SK-N-SH treated with all-trans-retinoic acid at 6 μM for 48 hours (cell line): ENCODE results near the gene SIRPA.

Experiments used
- ATAC-seq: fragments of 200-7000 bp; cut with Tn5 transposase; 3 replicates; pipeline ENCODE4 v1.9.1; 2020; ENCODE audit warnings: mild to moderate bottlenecking, moderate library complexity
- ARNTL ChIP-seq: fragments of 450-650 bp; formaldehyde crosslinking; IDR thresholded peaks from 2 replicates; pipeline ENCODE4 v1.5.0; 2020; ENCODE audit warnings: low read depth, mild to moderate bottlenecking, moderate library complexity, borderline replicate concordance
- BACH2 ChIP-seq: fragments of 250-450 bp; sonication (Bioruptor Pico); IDR thresholded peaks from 2 replicates; pipeline ENCODE4 v1.9.0; 2021; ENCODE audit warnings: mild to moderate bottlenecking, borderline replicate concordance
- CREB5 ChIP-seq: fragments of 250-450 bp; sonication (Bioruptor Pico); IDR thresholded peaks from 2 replicates; pipeline ENCODE4 v1.5.1; 2020; ENCODE audit warnings: low read depth, mild to moderate bottlenecking, moderate library complexity
- ESRRG ChIP-seq: fragments of 250-450 bp; sonication (Bioruptor Pico); IDR thresholded peaks from 2 replicates; pipeline ENCODE4 v1.6.1; 2021; ENCODE audit warnings: mild to moderate bottlenecking
- GLIS3 ChIP-seq: fragments of 250-450 bp; sonication (Bioruptor Pico); IDR thresholded peaks from 2 replicates; pipeline ENCODE4 v1.5.0; 2020; ENCODE audit warnings: mild to moderate bottlenecking, moderate library complexity
- ISL1 ChIP-seq: fragments of 250-450 bp; sonication (Bioruptor Pico); IDR thresholded peaks from 2 replicates; pipeline ENCODE4 v2.1.2; 2022; ENCODE audit warnings: mild to moderate bottlenecking, moderate library complexity
- OSR1 ChIP-seq: fragments of 250-450 bp; sonication (Bioruptor Pico); IDR thresholded peaks from 2 replicates; pipeline ENCODE4 v1.8.0; 2022; ENCODE audit warnings: moderate library complexity, mild to moderate bottlenecking, inconsistent platforms
- PPARA ChIP-seq: fragments of 250-450 bp; sonication (Bioruptor Pico); IDR thresholded peaks from 2 replicates; pipeline ENCODE4 v1.5.0; 2020; ENCODE audit warnings: mild to moderate bottlenecking, borderline replicate concordance
- RARB ChIP-seq: fragments of 250-450 bp; sonication (Bioruptor Pico); IDR thresholded peaks from 2 replicates; pipeline ENCODE4 v1.8.0; 2021; ENCODE audit warnings: mild to moderate bottlenecking, moderate library complexity
- SNAI2 ChIP-seq: fragments of 250-450 bp; sonication (Bioruptor Pico); IDR thresholded peaks from 2 replicates; pipeline ENCODE4 v1.5.0; 2020; ENCODE audit warnings: mild to moderate bottlenecking, moderate library complexity
- TCF4 ChIP-seq: fragments of 250-450 bp; sonication (Bioruptor Pico); IDR thresholded peaks from 2 replicates; pipeline ENCODE4 v1.8.0; 2021; ENCODE audit warnings: mild to moderate bottlenecking, moderate library complexity, borderline replicate concordance
- ZC3H10 ChIP-seq: fragments of 250-450 bp; sonication (Bioruptor Pico); IDR thresholded peaks from 2 replicates; pipeline ENCODE4 v1.5.1; 2021; ENCODE audit warnings: mild to moderate bottlenecking, moderate library complexity
- ZFP3 ChIP-seq: fragments of 250-450 bp; sonication (Bioruptor Pico); IDR thresholded peaks from 2 replicates; pipeline ENCODE4 v1.5.0; 2020; ENCODE audit warnings: mild to moderate bottlenecking, moderate library complexity
- ZFP30 ChIP-seq: fragments of 450-650 bp; formaldehyde crosslinking; IDR thresholded peaks from 2 replicates; pipeline ENCODE4 v1.5.0; 2022; ENCODE audit warnings: mild to moderate bottlenecking, moderate library complexity
- ZNF70 ChIP-seq: fragments of 450-650 bp; formaldehyde crosslinking; IDR thresholded peaks from 2 replicates; pipeline ENCODE4 v1.5.0; 2020; ENCODE audit warnings: mild to moderate bottlenecking, moderate library complexity
- ZNF8 ChIP-seq: fragments of 450-650 bp; formaldehyde crosslinking; IDR thresholded peaks from 2 replicates; pipeline ENCODE4 v1.5.0; 2020; ENCODE audit warnings: mild to moderate bottlenecking, moderate library complexity
- TF ChIP-seq, protein P1 (sequence below): fragments of 250-450 bp; sonication (Bioruptor Pico); IDR thresholded peaks from 2 replicates; pipeline ENCODE4 v1.8.0; 2021; ENCODE audit warnings: low read depth, mild to moderate bottlenecking, moderate library complexity, borderline replicate concordance
- TF ChIP-seq, protein P2 (sequence below): fragments of 250-450 bp; sonication (Bioruptor Pico); IDR thresholded peaks from 2 replicates; pipeline ENCODE4 v1.5.0; 2020; ENCODE audit warnings: mild to moderate bottlenecking, moderate library complexity
- TF ChIP-seq, protein P3 (sequence below): fragments of 250-450 bp; sonication (Bioruptor Pico); IDR thresholded peaks from 2 replicates; pipeline ENCODE4 v1.5.1; 2021; ENCODE audit warnings: mild to moderate bottlenecking, moderate library complexity
- TF ChIP-seq, protein P4 (sequence below): fragments of 250-450 bp; sonication (Bioruptor Pico); IDR thresholded peaks from 2 replicates; pipeline ENCODE4 v1.8.0; 2020; ENCODE audit warnings: mild to moderate bottlenecking, moderate library complexity, borderline replicate concordance

The SIRPA gene

DNA sequence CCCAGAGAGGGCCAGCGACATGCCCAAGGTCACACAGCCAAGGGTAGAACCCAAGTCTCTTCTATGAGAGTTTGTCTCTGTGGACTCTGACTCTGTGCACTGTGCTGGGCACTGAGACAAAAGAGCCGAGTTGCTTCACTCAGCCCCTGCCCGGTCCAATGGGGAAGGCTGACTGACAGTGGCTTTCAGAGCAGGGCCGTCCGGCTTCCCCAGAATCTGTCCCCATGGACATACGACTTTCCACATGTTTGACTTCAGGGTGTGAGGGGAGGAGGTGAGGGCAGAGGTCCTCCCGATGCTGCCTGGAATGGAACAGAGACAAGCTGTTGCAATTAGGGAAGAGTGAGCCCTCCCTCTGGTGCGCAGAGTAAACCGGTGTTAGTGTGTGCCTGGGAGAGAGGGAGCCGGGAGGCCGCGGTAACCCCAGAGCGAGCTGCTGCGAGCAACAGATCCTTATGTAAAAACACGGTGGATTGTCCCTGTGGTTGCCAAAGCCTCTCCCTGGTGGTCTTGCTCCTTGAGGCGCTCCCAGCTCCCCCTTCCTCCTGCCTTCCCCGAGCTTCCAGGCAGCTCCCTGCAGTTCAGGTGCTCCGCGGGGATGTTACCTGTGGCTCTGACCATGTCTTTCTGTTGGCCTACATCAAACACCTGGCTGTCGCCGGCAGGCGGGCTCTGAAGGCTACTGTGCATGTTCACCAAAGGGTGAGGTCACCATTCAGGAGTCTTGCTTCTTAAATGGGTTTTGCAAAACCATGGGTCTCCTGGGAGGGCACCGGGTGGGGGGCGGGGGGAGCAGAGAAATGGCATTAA lies 672 bp downstream of the SIRPA start (continued):
- TF ChIP-seq ZFP30 (CRISPR knock-in tag) (no peak), TCF4 (no peak), SNAI2 (CRISPR knock-in tag) (no peak), ARNTL (CRISPR knock-in tag) (no peak)
- TF ChIP-seq, all 23 proteins: peak for 0

DNA sequence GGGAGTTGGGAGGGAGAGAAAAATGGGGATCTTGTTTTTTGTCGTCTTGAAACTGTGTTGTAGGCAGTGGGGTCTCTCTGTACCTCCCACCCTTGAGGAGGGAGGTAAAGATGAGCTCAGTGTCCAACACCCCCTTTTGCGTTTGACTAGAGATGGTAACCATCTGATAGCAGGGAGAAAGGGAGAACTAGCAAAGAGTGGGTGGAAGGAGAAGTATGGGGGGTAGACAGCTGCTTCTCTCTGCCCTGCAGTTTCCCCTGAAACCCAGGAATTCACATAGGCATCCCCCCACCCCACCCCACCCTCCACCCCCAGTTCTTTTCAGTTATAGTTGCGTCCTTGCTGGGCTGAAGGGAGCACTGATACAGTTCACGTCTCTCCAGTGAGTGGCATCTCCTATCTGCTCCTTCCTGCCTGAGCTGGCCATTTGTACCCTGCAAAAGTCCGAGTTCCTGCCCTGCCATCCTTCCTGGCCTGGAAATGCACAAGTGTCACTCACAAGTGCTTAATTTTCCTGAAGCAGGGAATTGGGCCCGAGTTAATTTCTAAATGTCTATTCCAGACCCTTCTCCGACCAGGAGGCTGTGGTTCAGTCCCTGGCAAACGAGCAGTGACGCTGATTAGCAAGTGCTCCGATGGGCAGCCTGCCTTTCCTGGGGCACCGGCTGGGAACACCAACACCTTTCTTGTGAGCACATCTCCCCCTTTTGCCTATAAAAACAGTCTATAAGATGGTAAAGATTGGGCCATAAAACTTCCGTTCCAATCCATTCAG lies 1.5 kb downstream of the SIRPA start:
- TF ChIP-seq GLIS3 = no peak
- no peak for TF ChIP-seq ESRRG
- no peak for TF ChIP-seq ZNF8
- TF ChIP-seq ZNF70 (CRISPR knock-in tag) = no peak
- TF ChIP-seq ARNTL (CRISPR knock-in tag) = no peak
- no peak for ATAC-seq

DNA sequence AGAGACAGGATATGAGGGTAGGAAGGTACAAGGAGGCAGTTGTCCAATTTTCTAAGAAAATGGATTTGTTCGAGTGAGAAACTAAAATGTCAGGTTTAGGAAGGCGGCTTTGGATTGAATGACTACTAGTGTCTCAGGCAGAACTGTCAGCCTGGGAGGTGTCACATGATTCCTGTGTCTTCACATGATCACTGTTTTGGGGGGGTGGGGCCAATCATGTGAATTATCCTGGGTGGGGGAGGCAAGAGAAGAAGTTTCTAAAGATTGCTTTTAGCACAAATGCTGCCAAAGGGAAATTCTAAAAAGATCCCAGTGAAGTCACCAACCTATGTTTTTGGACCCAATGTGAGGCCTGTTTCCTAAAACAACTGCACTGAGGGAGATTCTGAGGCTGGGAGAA lies 2.3 kb downstream of the SIRPA start:
- no peak for ATAC-seq
- TF ChIP-seq, protein P1, sequence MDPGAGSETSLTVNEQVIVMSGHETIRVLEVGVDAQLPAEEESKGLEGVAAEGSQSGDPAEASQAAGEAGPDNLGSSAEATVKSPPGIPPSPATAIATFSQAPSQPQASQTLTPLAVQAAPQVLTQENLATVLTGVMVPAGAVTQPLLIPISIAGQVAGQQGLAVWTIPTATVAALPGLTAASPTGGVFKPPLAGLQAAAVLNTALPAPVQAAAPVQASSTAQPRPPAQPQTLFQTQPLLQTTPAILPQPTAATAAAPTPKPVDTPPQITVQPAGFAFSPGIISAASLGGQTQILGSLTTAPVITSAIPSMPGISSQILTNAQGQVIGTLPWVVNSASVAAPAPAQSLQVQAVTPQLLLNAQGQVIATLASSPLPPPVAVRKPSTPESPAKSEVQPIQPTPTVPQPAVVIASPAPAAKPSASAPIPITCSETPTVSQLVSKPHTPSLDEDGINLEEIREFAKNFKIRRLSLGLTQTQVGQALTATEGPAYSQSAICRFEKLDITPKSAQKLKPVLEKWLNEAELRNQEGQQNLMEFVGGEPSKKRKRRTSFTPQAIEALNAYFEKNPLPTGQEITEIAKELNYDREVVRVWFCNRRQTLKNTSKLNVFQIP (CRISPR knock-in tag) = no peak
- TF ChIP-seq ZFP30 (CRISPR knock-in tag) (no peak), BACH2 (CRISPR knock-in tag) (no peak), SNAI2 (CRISPR knock-in tag) (no peak), RARB (no peak), ZC3H10 (CRISPR knock-in tag) (no peak), TCF4 (no peak), ZFP3 (CRISPR knock-in tag) (no peak), CREB5 (no peak)
- TF ChIP-seq, protein P2, sequence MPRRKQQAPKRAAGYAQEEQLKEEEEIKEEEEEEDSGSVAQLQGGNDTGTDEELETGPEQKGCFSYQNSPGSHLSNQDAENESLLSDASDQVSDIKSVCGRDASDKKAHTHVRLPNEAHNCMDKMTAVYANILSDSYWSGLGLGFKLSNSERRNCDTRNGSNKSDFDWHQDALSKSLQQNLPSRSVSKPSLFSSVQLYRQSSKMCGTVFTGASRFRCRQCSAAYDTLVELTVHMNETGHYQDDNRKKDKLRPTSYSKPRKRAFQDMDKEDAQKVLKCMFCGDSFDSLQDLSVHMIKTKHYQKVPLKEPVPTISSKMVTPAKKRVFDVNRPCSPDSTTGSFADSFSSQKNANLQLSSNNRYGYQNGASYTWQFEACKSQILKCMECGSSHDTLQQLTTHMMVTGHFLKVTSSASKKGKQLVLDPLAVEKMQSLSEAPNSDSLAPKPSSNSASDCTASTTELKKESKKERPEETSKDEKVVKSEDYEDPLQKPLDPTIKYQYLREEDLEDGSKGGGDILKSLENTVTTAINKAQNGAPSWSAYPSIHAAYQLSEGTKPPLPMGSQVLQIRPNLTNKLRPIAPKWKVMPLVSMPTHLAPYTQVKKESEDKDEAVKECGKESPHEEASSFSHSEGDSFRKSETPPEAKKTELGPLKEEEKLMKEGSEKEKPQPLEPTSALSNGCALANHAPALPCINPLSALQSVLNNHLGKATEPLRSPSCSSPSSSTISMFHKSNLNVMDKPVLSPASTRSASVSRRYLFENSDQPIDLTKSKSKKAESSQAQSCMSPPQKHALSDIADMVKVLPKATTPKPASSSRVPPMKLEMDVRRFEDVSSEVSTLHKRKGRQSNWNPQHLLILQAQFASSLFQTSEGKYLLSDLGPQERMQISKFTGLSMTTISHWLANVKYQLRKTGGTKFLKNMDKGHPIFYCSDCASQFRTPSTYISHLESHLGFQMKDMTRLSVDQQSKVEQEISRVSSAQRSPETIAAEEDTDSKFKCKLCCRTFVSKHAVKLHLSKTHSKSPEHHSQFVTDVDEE (CRISPR knock-in tag) = no peak
- TF ChIP-seq, protein P3, sequence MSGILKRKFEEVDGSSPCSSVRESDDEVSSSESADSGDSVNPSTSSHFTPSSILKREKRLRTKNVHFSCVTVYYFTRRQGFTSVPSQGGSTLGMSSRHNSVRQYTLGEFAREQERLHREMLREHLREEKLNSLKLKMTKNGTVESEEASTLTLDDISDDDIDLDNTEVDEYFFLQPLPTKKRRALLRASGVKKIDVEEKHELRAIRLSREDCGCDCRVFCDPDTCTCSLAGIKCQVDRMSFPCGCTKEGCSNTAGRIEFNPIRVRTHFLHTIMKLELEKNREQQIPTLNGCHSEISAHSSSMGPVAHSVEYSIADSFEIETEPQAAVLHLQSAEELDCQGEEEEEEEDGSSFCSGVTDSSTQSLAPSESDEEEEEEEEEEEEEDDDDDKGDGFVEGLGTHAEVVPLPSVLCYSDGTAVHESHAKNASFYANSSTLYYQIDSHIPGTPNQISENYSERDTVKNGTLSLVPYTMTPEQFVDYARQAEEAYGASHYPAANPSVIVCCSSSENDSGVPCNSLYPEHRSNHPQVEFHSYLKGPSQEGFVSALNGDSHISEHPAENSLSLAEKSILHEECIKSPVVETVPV (CRISPR knock-in tag) = no peak
- TF ChIP-seq, protein P4, sequence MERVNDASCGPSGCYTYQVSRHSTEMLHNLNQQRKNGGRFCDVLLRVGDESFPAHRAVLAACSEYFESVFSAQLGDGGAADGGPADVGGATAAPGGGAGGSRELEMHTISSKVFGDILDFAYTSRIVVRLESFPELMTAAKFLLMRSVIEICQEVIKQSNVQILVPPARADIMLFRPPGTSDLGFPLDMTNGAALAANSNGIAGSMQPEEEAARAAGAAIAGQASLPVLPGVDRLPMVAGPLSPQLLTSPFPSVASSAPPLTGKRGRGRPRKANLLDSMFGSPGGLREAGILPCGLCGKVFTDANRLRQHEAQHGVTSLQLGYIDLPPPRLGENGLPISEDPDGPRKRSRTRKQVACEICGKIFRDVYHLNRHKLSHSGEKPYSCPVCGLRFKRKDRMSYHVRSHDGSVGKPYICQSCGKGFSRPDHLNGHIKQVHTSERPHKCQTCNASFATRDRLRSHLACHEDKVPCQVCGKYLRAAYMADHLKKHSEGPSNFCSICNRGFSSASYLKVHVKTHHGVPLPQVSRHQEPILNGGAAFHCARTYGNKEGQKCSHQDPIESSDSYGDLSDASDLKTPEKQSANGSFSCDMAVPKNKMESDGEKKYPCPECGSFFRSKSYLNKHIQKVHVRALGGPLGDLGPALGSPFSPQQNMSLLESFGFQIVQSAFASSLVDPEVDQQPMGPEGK (CRISPR knock-in tag) = no peak

DNA sequence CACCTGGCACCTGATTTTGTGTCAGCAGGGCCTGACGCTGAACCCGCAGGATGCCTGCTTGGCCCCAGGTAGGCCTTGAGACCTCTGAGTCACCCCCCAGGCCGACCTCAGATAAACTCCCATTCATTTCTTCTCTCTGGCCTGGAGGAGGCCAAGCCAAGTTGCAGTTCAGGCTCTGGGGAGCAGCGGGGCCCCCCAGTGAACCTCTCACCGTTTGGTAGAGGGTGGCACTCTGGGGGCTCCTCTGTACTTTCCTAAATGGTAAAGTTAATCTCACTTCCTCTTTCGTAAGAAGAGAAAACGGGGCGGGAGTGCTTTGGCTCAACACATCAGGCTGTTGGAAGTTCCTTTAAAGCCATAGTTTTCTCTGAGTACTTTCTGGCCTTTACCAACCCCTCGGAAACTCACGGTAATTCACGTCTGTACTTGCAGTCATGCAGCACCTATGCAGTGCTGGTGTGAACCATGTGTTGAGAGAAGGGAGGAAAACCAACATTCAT lies 2.8 kb downstream of the SIRPA start:
- ATAC-seq = no peak
- TF ChIP-seq ZFP30 (CRISPR knock-in tag) (no peak), ZFP3 (CRISPR knock-in tag) (no peak), RARB (no peak), GLIS3 (no peak), PPARA (no peak), ZNF70 (CRISPR knock-in tag) (no peak), SNAI2 (CRISPR knock-in tag) (no peak), ESRRG (no peak), ZNF8 (no peak), OSR1 (CRISPR knock-in tag) (no peak), ISL1 (CRISPR knock-in tag) (no peak)
- TF ChIP-seq, protein P2 (CRISPR knock-in tag) = no peak
- TF ChIP-seq, protein P3 (CRISPR knock-in tag) = no peak
